Fibroblast of skin of right biceps (primary cell): ENCODE results near the gene CORO2B.
"Not testable (repeated sequence)": the region's sequence is repeated elsewhere in the genome, so short reads cannot be mapped to it uniquely, and the experiment has no call there.

Experiments used
- DNase-seq: peaks from one replicate; pipeline ENCODE4 v3.0.0-alpha.2; 2013

CORO2B gene

GRCh38 chr15:68679961-68680371 is 101.2 kb downstream of the CORO2B start:
- DNase-seq: no peak

- DNase-seq: not testable (repeated sequence)
Observed at GRCh38 chr15:68680756-68681155, 102.0 kb downstream of the CORO2B start.

GRCh38 chr15:68681836-68682235 is 103.0 kb downstream of the CORO2B start:
- no peak for DNase-seq

- DNase-seq: no peak
Observed at GRCh38 chr15:68682330-68682729, 103.5 kb downstream of the CORO2B start.

GRCh38 chr15:68683026-68683425 is 104.2 kb downstream of the CORO2B start:
- DNase-seq: no peak

GRCh38 chr15:68683551-68683950 is 104.8 kb downstream of the CORO2B start:
- DNase-seq: no peak

- no peak for DNase-seq
Observed at GRCh38 chr15:68684476-68684875, 105.7 kb downstream of the CORO2B start.

GRCh38 chr15:68687136-68687735 is 108.4 kb downstream of the CORO2B start:
- DNase-seq: no peak

- DNase-seq: no peak
Observed at GRCh38 chr15:68691705-68692104, 112.9 kb downstream of the CORO2B start.

- DNase-seq: peak; percentile 44
Observed at GRCh38 chr15:68693071-68693470, 114.3 kb downstream of the CORO2B start.

GRCh38 chr15:68694111-68694510 is 115.3 kb downstream of the CORO2B start:
- no peak for DNase-seq

GRCh38 chr15:68695061-68695595 is 116.3 kb downstream of the CORO2B start:
- no peak for DNase-seq

GRCh38 chr15:68696414-68697363 is 117.9 kb downstream of the CORO2B start:
- peak; percentile 48 for DNase-seq

- no peak for DNase-seq
Observed at GRCh38 chr15:68697711-68698690, 119.2 kb downstream of the CORO2B start.

GRCh38 chr15:68698708-68699107 is 119.9 kb downstream of the CORO2B start:
- no peak for DNase-seq

GRCh38 chr15:68699124-68699880 is 120.5 kb downstream of the CORO2B start:
- no peak for DNase-seq

GRCh38 chr15:68699881-68700454 is 121.2 kb downstream of the CORO2B start:
- no peak for DNase-seq

GRCh38 chr15:68700455-68701123 is 121.8 kb downstream of the CORO2B start:
- peak; percentile 73 for DNase-seq

GRCh38 chr15:68701886-68702285 is 123.1 kb downstream of the CORO2B start:
- DNase-seq: no peak

GRCh38 chr15:68704496-68705021 is 125.8 kb downstream of the CORO2B start:
- DNase-seq: no peak

GRCh38 chr15:68706256-68706655 is 127.5 kb downstream of the CORO2B start:
- no peak for DNase-seq
